Neural crest cell (in vitro differentiated cells): ENCODE measurements around the gene GALNT18. TPM values are rescaled to one million over a fixed set of nuclear protein-coding genes. Genes with fewer than 3 reads are reported as not detected.

ENCODE experiments used
- DNase-seq: peaks from one replicate; pipeline ENCODE4 v3.0.0; 2021; ENCODE audit warnings: low read depth, mixed read lengths, low spot score
- H3K27ac Mint-ChIP-seq: one replicate; pipeline ENCODE4 v1.8.0; 2021; ENCODE audit warnings: mild to moderate bottlenecking, mixed read lengths; ENCODE audit not compliant: unreplicated experiment
- H3K27me3 Mint-ChIP-seq: 2 replicates; pipeline ENCODE4 v1.8.0; 2021; ENCODE audit warnings: low read depth, mild to moderate bottlenecking, mixed read lengths
- H3K36me3 Mint-ChIP-seq: 2 replicates; pipeline ENCODE4 v1.8.0; 2021; ENCODE audit warnings: low read depth, mild to moderate bottlenecking, mixed read lengths
- H3K4me1 Mint-ChIP-seq: 2 replicates; pipeline ENCODE4 v1.8.0; 2021; ENCODE audit warnings: mixed read lengths
- H3K4me3 Mint-ChIP-seq: one replicate; pipeline ENCODE4 v1.8.0; 2021; ENCODE audit warnings: mild to moderate bottlenecking, mixed read lengths
- H3K9me3 Mint-ChIP-seq: 2 replicates; pipeline ENCODE4 v1.8.0; 2021; ENCODE audit warnings: mixed read lengths
- CTCF ChIP-seq: fragments of 200-600 bp; sonication (generic); conservative IDR thresholded peaks from 2 replicates; pipeline ENCODE4 v1.5.0; 2021; ENCODE audit warnings: antibody characterized with exemption, mild to moderate bottlenecking
- total RNA-seq: library from RNA; stranded (reverse); gene quantifications from 2 replicates; pipeline ENCODE4 v1.2.1, GENCODE V29; 2021

The GALNT18 gene
- total RNA-seq, 1 donor from 2014 or later, result 2.8 TPM

GRCh38 chr11:11608783-11609232 is 13.0 kb downstream of the GALNT18 start:
- no peak for TF ChIP-seq CTCF
- Mint-ChIP-seq H3K4me1 (peaks cover under 1% of the 10 kb centered on the region), H3K9me3 (no peaks in the 10 kb centered on the region), H3K4me3 (no peak overlapping the region), H3K36me3 (no peaks in the 10 kb centered on the region), H3K27me3 (peaks cover 2% of the 10 kb centered on the region), H3K27ac (no peak overlapping the region)
- DNase-seq, result no peak

- no peak for DNase-seq
- Mint-ChIP-seq H3K27ac (no peak overlapping the region), H3K9me3 (no peaks in the 10 kb centered on the region), H3K4me3 (no peak overlapping the region), H3K36me3 (no peaks in the 10 kb centered on the region), H3K4me1 (peaks cover 4% of the 10 kb centered on the region), H3K27me3 (peaks cover 2% of the 10 kb centered on the region)
- TF ChIP-seq CTCF, result no peak
These were observed 14.0 kb downstream of the GALNT18 start for GRCh38 chr11:11607772-11608171.

GRCh38 chr11:11605821-11606450 is 15.9 kb downstream of the GALNT18 start:
- Mint-ChIP-seq H3K4me1 (peaks cover 4% of the 10 kb centered on the region), H3K9me3 (peaks cover 6% of the 10 kb centered on the region), H3K4me3 (no peak overlapping the region), H3K36me3 (no peaks in the 10 kb centered on the region), H3K27ac (no peak overlapping the region), H3K27me3 (peaks cover 2% of the 10 kb centered on the region)
- DNase-seq, result no peak
- no peak for TF ChIP-seq CTCF

- Mint-ChIP-seq H3K27ac (no peak overlapping the region), H3K27me3 (peaks cover 2% of the 10 kb centered on the region), H3K4me1 (peaks cover 4% of the 10 kb centered on the region), H3K36me3 (no peaks in the 10 kb centered on the region), H3K4me3 (no peak overlapping the region), H3K9me3 (peaks cover 6% of the 10 kb centered on the region)
- DNase-seq, result no peak
- no peak for TF ChIP-seq CTCF
These were observed 16.6 kb downstream of the GALNT18 start for GRCh38 chr11:11605181-11605580.

- peaks cover 6% of the 10 kb centered on the region for H3K9me3 Mint-ChIP-seq
- H3K27ac Mint-ChIP-seq, result no peak overlapping the region
- peaks cover 4% of the 10 kb centered on the region for H3K4me1 Mint-ChIP-seq
These were observed 17.3 kb downstream of the GALNT18 start for GRCh38 chr11:11604370-11604990.

More at GRCh38 chr11:11604370-11604990, 17.3 kb downstream of the GALNT18 start:
- Mint-ChIP-seq H3K4me3 (no peak overlapping the region), H3K36me3 (no peaks in the 10 kb centered on the region), H3K27me3 (peaks cover 2% of the 10 kb centered on the region)
- TF ChIP-seq CTCF, result no peak
- no peak for DNase-seq
